Upper lobe of left lung (tissue), 6 donors: ENCODE measurements around the gene GNAI1. TPM values are rescaled to one million over a fixed set of nuclear protein-coding genes. Genes with fewer than 3 reads are reported as not detected.

ENCODE experiments used
- ATAC-seq, 2 donors: fragments of 200-7000 bp; cut with Tn5 transposase; one replicate each; pipeline ENCODE4 v1.9.1; 2022; ENCODE audit warnings: mild to moderate bottlenecking in 2 of 2, moderate library complexity in 2 of 2; ENCODE audit not compliant: low FRiP score in 2 of 2
- DNase-seq, 2 donors: peaks; one replicate each; pipeline ENCODE4 v3.0.0-alpha.2; 2019 to 2020
- H3K27ac ChIP-seq, 4 donors: fragments of 200-600 bp; sonication (generic); one replicate each; pipeline ENCODE4 v1.5.1; 2016 to 2019
- H3K27me3 ChIP-seq, 4 donors: fragments of 200-600 bp; sonication (generic); one replicate each; pipeline ENCODE4 v1.5.1; 2017 to 2019
- H3K36me3 ChIP-seq, 4 donors: fragments of 200-600 bp; sonication (generic); one replicate each; pipeline ENCODE4 v1.5.1; 2016 to 2019
- H3K4me1 ChIP-seq, 4 donors: fragments of 200-600 bp; sonication (generic); one replicate each; pipeline ENCODE4 v1.5.1; 2018 to 2019
- H3K4me3 ChIP-seq, 4 donors: fragments of 200-600 bp; sonication (generic); one replicate each; pipeline ENCODE4 v1.5.1; 2017 to 2019; ENCODE audit warnings: mild to moderate bottlenecking in 2 of 4, moderate library complexity in 1 of 4
- H3K9me3 ChIP-seq, 4 donors: fragments of 200-600 bp; sonication (generic); one replicate each; pipeline ENCODE4 v1.5.1; 2018 to 2019
- CTCF ChIP-seq, 6 experiments: fragments of 450-650 bp in 4 of 6; fragments of 200-600 bp in 2 of 6; sonication (generic) in 2 of 6; IDR thresholded peaks; one replicate each; pipeline ENCODE4 v1.5.1; 2016 to 2019; ENCODE audit warnings: antibody characterized with exemption in 6 of 6
- EP300 ChIP-seq, 4 donors: sonication (generic); formaldehyde crosslinking; IDR thresholded peaks; one replicate each; pipeline ENCODE4 v1.5.1; 2017; ENCODE audit warnings: antibody characterized with exemption in 4 of 4, control low read depth in 2 of 4
- POLR2A ChIP-seq, 4 donors: fragments of 450-650 bp; IDR thresholded peaks; one replicate each; pipeline ENCODE4 v1.5.1; 2016 to 2017; ENCODE audit warnings: antibody characterized with exemption in 4 of 4, mild to moderate bottlenecking in 2 of 4
- POLR2AphosphoS5 ChIP-seq, 2 donors: sonication (generic); formaldehyde crosslinking; IDR thresholded peaks; one replicate each; pipeline ENCODE4 v1.5.1; 2017; ENCODE audit warnings: antibody characterized with exemption in 2 of 2
- WGBS, 2 donors: methylation state at CpG; one replicate each; pipeline ENCODE4 v1.1.5; 2017 to 2018; 5-methylcytosine and 5-hydroxymethylcytosine counted together
- total RNA-seq, 6 donors: library from RNA; depleted of rRNA in 4 of 6; stranded (reverse); fragments of >200 nt in 4 of 6; gene quantifications; one replicate each; pipeline versions ENCODE4 v1.1.0 to v1.2.1, GENCODE V29; 2016 to 2021
- donor health status: DM: no; HTN: no; CAD: no; lungs with moderate emphysema.
- donor health status: DM: no; HTN: yes; CAD: no; lungs with severe emphysema.

Gene GNAI1
- total RNA-seq, 6 donors from 2014 or later = 16.7 to 26.6 (median 21.5) TPM

GRCh38 chr7:80207501-80207900 lies 72.9 kb downstream of the GNAI1 start:
- ATAC-seq = no peak
- Histone ChIP-seq H3K27me3 (no peaks in the 10 kb centered on the region), H3K4me3 (no peak overlapping the region), H3K4me1 (peaks cover 0 to 2% (median 0%) of the 10 kb centered on the region in 4 donors), H3K27ac (no peak overlapping the region), H3K36me3 (peaks cover 0 to 12% (median 0%) of the 10 kb centered on the region in 4 donors), H3K9me3 (no peaks in the 10 kb centered on the region)
- 53% methylated on average over 2 of the region's 2 CpGs for WGBS, 2 donors
- TF ChIP-seq CTCF (IDR thresholded peaks at IDR 0.05) (no peak), POLR2AphosphoS5 (IDR thresholded peaks at IDR 0.05) (no peak), POLR2A (IDR thresholded peaks at IDR 0.05) (no peak), EP300 (IDR thresholded peaks at IDR 0.05) (no peak)
- DNase-seq = no peak

- H3K27ac ChIP-seq = no peak overlapping the region
- peaks cover 0 to 18% (median 0%) of the 10 kb centered on the region in 4 donors for H3K36me3 ChIP-seq
- TF ChIP-seq CTCF (IDR thresholded peaks at IDR 0.05) = no peak
- no peak for TF ChIP-seq POLR2AphosphoS5 (IDR thresholded peaks at IDR 0.05)
- no peak for ATAC-seq
- no peak overlapping the region for H3K4me3 ChIP-seq
- no peaks in the 10 kb centered on the region for H3K9me3 ChIP-seq
- DNase-seq = no peak
- no peaks in the 10 kb centered on the region for H3K27me3 ChIP-seq
- WGBS, 2 donors = 57 to 64% methylated on average over 2 of the region's 2 CpGs
- peaks cover 0 to 2% (median 0%) of the 10 kb centered on the region in 4 donors for H3K4me1 ChIP-seq
Measured at GRCh38 chr7:80208700-80209099, 74.1 kb downstream of the GNAI1 start.

DNA sequence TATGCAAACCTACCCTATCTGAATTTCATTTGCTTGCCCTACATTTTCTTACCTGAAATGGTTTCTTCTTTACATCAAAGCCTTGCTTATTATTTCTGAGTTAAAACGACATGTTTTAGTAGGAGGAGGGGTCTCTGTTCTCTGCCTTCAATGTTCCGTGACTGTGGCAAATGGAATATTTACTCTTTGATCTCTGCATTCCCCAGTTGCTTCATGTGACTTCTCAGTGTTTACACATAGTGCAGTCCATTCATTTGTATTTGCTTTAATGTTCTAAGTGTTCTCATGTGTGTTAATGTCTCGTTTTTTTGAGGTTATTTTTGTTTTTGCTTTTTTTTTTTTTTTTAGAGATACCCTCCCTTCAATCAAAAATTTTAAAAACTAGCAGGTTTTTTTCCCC lies 75.8 kb downstream of the GNAI1 start:
- H3K27me3 ChIP-seq = no peaks in the 10 kb centered on the region
- H3K4me1 ChIP-seq = peaks cover 0 to 2% (median 0%) of the 10 kb centered on the region in 4 donors
- no peak for TF ChIP-seq POLR2A (IDR thresholded peaks at IDR 0.05)
- TF ChIP-seq EP300 (IDR thresholded peaks at IDR 0.05) = no peak
- no peak for TF ChIP-seq CTCF (IDR thresholded peaks at IDR 0.05)
- no peak for TF ChIP-seq POLR2AphosphoS5 (IDR thresholded peaks at IDR 0.05)
- no peak for DNase-seq
- no peak overlapping the region for H3K27ac ChIP-seq
- H3K4me3 ChIP-seq = no peak overlapping the region
- no peaks in the 10 kb centered on the region for H3K9me3 ChIP-seq
- no peak for ATAC-seq
- 39 to 40% methylated on average over 3 of the region's 3 CpGs for WGBS, 2 donors
- H3K36me3 ChIP-seq = peaks cover 0 to 22% (median 0%) of the 10 kb centered on the region in 4 donors

- 78 to 84% methylated on average over 4 of the region's 4 CpGs for WGBS, 2 donors
Measured at GRCh38 chr7:80213814-80214213, 79.2 kb downstream of the GNAI1 start.

More at GRCh38 chr7:80213814-80214213, 79.2 kb downstream of the GNAI1 start:
- Histone ChIP-seq H3K4me3 (no peak overlapping the region), H3K27me3 (no peaks in the 10 kb centered on the region), H3K36me3 (peaks cover 0 to 26% (median 0%) of the 10 kb centered on the region in 4 donors), H3K9me3 (no peaks in the 10 kb centered on the region), H3K4me1 (no peaks in the 10 kb centered on the region), H3K27ac (no peak overlapping the region)
- DNase-seq (no peak), ATAC-seq (no peak)
- TF ChIP-seq EP300 (IDR thresholded peaks at IDR 0.05) (no peak), CTCF (IDR thresholded peaks at IDR 0.05) (no peak), POLR2A (IDR thresholded peaks at IDR 0.05) (no peak), POLR2AphosphoS5 (IDR thresholded peaks at IDR 0.05) (no peak)
